Lung (tissue), 12 donors: ENCODE data around the gene NOS1AP. TPM values are rescaled to one million over a fixed set of nuclear protein-coding genes. Genes with fewer than 3 reads are reported as not detected.

Experiments used
- ATAC-seq: fragments of 200-7000 bp; cut with Tn5 transposase; one replicate; pipeline ENCODE4 v1.9.1; 2020; ENCODE audit warnings: moderate number of reproducible peaks; ENCODE audit not compliant: insufficient read depth, low FRiP score
- DNase-seq, 3 donors: peaks; one replicate each; pipeline ENCODE4 v3.0.0-alpha.2; 2013 to 2017
- H3K27ac ChIP-seq, 2 donors: one replicate each; pipeline ENCODE4 v1.5.1; 2013; ENCODE audit warnings: mild to moderate bottlenecking in 2 of 2, moderate library complexity in 2 of 2, control low read depth in 1 of 2, inconsistent platforms in 1 of 2, low read depth in 1 of 2, low read length in 1 of 2
- H3K27me3 ChIP-seq, 3 donors: one replicate each; pipeline ENCODE4 v1.5.1; 2013; ENCODE audit warnings: low read length in 2 of 3; ENCODE audit not compliant: control insufficient read depth in 3 of 3, insufficient read depth in 3 of 3
- H3K36me3 ChIP-seq, 4 donors: one replicate each; pipeline ENCODE4 v1.5.1; 2013; ENCODE audit warnings: low read length in 4 of 4, mild to moderate bottlenecking in 1 of 4, moderate library complexity in 1 of 4; ENCODE audit not compliant: control insufficient read depth in 4 of 4, insufficient read depth in 4 of 4
- H3K4me1 ChIP-seq, 5 donors: one replicate each; pipeline ENCODE4 v1.5.1; 2013; ENCODE audit warnings: low read length in 5 of 5, mild to moderate bottlenecking in 2 of 5, moderate library complexity in 1 of 5; ENCODE audit not compliant: control insufficient read depth in 5 of 5, insufficient read depth in 5 of 5
- H3K4me3 ChIP-seq: one replicate; pipeline ENCODE4 v1.5.1; 2013; ENCODE audit warnings: mild to moderate bottlenecking, control low read depth, moderate library complexity
- H3K9ac ChIP-seq, 2 donors: one replicate each; pipeline ENCODE4 v1.5.1; 2013; ENCODE audit warnings: low read length in 2 of 2, control low read depth in 1 of 2; ENCODE audit not compliant: insufficient read depth in 1 of 2
- H3K9me3 ChIP-seq, 4 donors: one replicate each; pipeline ENCODE4 v1.5.1; 2013; ENCODE audit warnings: low read length in 3 of 4, mild to moderate bottlenecking in 1 of 4, moderate library complexity in 1 of 4; ENCODE audit not compliant: control insufficient read depth in 4 of 4, insufficient read depth in 3 of 4
- WGBS, 2 donors: extraction: QIAGEN DNeasy Blood & Tissue Kit; methylation state at CpG; one replicate each; pipeline ENCODE4 v1.1.7; 2013; 5-methylcytosine and 5-hydroxymethylcytosine counted together
- polyA plus RNA-seq, 2 donors: library from polyadenylated mRNA; stranded (reverse); fragments of 200-250 nt; gene quantifications; one replicate each; pipeline ENCODE4 v1.2.1, GENCODE V29; 2013
- total RNA-seq, 2 donors: library from RNA; depleted of rRNA in 1 of 2; stranded (reverse); fragments of >200 nt in 1 of 2; gene quantifications; one replicate each; pipeline ENCODE4 v1.2.1, GENCODE V29; 2014 to 2021
- TF ChIP-seq, protein P1 (sequence below): IDR thresholded peaks from 2 replicates; pipeline ENCODE4 v1.5.1; 2012; ENCODE audit warnings: mild to moderate bottlenecking; ENCODE audit errors: control extremely low read depth, extremely low read depth
- donor health status: control.
- donor health status: control.
- donor health status: Bipolar disorder and iron deficiency.
- donor health status: healthy.
- donor health status: DM: yes; HTN: yes; CAD: no.

NOS1AP gene
- total and polyA plus RNA-seq, 4 donors, result 0.57 to 5.0 (median 1.2) TPM

DNA sequence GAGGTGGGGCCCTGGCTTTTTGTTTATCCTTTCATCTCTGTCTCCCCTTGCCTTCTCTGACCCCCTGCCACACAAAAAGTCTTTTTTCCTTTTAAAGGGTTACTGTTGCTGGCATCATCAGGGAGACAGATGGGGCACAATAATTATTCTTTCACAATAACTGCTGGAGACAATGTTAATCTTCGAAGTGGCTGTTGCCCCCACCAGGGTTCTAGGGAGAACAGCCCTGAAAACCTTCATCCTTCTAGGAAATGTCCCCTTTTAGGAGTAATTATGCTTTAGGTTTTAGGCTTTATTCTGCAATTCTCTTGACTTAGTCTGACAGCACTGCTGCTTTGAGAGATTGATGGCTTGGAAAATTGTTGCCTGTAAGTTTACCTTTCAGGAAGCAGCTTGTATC, 150.0 kb downstream of the NOS1AP start:
- TF ChIP-seq, protein P1, sequence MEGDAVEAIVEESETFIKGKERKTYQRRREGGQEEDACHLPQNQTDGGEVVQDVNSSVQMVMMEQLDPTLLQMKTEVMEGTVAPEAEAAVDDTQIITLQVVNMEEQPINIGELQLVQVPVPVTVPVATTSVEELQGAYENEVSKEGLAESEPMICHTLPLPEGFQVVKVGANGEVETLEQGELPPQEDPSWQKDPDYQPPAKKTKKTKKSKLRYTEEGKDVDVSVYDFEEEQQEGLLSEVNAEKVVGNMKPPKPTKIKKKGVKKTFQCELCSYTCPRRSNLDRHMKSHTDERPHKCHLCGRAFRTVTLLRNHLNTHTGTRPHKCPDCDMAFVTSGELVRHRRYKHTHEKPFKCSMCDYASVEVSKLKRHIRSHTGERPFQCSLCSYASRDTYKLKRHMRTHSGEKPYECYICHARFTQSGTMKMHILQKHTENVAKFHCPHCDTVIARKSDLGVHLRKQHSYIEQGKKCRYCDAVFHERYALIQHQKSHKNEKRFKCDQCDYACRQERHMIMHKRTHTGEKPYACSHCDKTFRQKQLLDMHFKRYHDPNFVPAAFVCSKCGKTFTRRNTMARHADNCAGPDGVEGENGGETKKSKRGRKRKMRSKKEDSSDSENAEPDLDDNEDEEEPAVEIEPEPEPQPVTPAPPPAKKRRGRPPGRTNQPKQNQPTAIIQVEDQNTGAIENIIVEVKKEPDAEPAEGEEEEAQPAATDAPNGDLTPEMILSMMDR, result no peak

DNA sequence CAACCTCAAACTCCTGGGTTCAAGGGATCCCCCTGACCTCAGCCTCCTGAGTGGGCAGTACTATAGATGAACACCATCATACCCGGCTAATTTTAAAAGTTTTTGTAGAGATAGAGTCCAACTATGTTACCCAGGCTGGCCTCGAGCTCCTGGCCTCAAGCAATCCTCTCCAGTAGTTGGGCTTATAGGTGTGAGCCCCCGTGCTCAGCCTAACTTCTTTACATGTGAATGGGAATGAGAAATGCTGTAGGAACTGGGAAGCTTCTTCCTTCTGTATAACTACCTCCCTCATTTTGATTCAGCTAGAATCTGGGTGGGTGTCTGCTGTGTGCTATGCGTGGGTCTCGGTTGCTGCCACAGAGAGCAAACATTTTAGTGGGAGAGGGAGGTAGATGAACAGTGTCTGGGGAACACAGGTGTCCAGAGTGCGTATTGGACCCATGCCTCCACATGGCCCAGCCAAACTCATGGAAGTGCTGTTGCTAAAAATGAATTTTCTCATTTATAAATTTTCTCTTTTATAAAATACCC, 150.6 kb downstream of the NOS1AP start:
- Histone ChIP-seq H3K36me3 (no peaks in the 10 kb centered on the region), H3K27me3 (no peaks in the 10 kb centered on the region), H3K4me3 (no peak overlapping the region), H3K4me1 (peaks cover 0 to 10% (median 5%) of the 10 kb centered on the region in 5 donors), H3K9me3 (no peaks in the 10 kb centered on the region), H3K27ac (no peak overlapping the region), H3K9ac (no peak overlapping the region)
- 91% methylated on average over 6 of the region's 6 CpGs for WGBS, 2 donors
- TF ChIP-seq, protein P1, result no peak
- ATAC-seq, result no peak
- DNase-seq, result no peak

More for the DNA sequence above, 150.0 kb downstream of the NOS1AP start:
- H3K27ac ChIP-seq, result no peak overlapping the region
- no peaks in the 10 kb centered on the region for H3K9me3 ChIP-seq
- no peaks in the 10 kb centered on the region for H3K27me3 ChIP-seq
- no peak overlapping the region for H3K9ac ChIP-seq
- DNase-seq, result no peak
- H3K4me1 ChIP-seq, result peaks cover 0 to 10% (median 5%) of the 10 kb centered on the region in 5 donors
- no peak overlapping the region for H3K4me3 ChIP-seq
- whole genome bisulfite sequencing, 2 donors, result 63 to 79% methylated on average over 1 of the region's 1 CpG
- no peaks in the 10 kb centered on the region for H3K36me3 ChIP-seq
- no peak for ATAC-seq

DNA sequence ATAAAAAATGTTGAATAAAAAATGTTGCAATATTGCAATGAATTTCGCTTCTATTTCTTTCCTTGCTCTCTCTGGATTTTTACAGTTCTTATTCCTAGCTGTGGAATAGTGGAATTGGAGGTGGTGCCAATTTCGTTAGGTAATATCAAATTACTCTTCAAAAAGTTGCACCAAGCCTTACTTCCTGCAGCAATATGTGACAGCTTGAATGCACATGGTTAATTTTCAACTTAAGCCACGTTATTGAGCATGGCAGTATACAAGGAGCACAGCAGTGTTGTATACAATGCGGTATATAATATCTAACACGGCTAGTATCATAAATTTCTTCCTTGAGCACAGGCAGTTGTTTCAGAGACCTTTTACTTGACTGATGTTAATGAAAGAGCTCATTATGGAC, 152.5 kb downstream of the NOS1AP start:
- Histone ChIP-seq H3K27ac (no peak overlapping the region), H3K27me3 (no peaks in the 10 kb centered on the region), H3K36me3 (no peaks in the 10 kb centered on the region), H3K9ac (no peak overlapping the region), H3K9me3 (no peaks in the 10 kb centered on the region), H3K4me3 (no peak overlapping the region), H3K4me1 (peaks cover 0 to 10% (median 4%) of the 10 kb centered on the region in 5 donors)
- 61 to 67% methylated on average over 5 of the region's 5 CpGs for WGBS, 2 donors
- TF ChIP-seq, protein P1, result no peak
- ATAC-seq, result no peak
- DNase-seq, result no peak

DNA sequence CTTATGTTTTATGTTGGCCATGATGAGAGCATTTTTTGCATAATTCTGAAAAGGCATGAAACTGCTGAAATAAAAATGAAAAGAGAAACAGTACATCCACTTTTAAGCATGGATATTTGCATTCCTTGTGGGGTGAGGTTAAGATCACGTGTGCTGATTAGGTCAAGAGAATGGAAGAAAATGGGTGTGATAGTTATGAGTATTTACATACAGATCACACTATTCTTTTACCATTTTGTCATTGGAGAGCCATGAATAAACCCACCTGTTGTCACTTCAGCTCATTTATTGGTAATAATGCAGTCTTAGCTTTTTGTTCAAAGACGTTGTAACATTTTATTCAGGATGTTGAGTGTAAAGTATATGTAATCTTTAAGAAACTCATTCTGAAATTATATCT, 153.2 kb downstream of the NOS1AP start:
- no peaks in the 10 kb centered on the region for H3K36me3 ChIP-seq
- no peaks in the 10 kb centered on the region for H3K9me3 ChIP-seq
- no peak overlapping the region for H3K9ac ChIP-seq
- WGBS, 2 donors, result 70 to 80% methylated on average over 2 of the region's 2 CpGs
- TF ChIP-seq, protein P1, result no peak
- H3K27me3 ChIP-seq, result no peaks in the 10 kb centered on the region
- no peak overlapping the region for H3K4me3 ChIP-seq
- no peak overlapping the region for H3K27ac ChIP-seq
- DNase-seq (no peak), ATAC-seq (no peak)
- peaks cover 0 to 8% (median 4%) of the 10 kb centered on the region in 5 donors for H3K4me1 ChIP-seq
